IPS DF 6.9 (cell line): ENCODE data around the gene AHSG.

Source experiments
- DNase-seq: peaks from one replicate; pipeline ENCODE4 v3.0.0-alpha.2; 2013; ENCODE audit warnings: low read depth, low spot score
- H3K27ac ChIP-seq: one replicate; pipeline ENCODE4 v1.5.1; 2013; ENCODE audit warnings: low read length, control low read depth
- H3K27me3 ChIP-seq: 2 replicates; pipeline ENCODE4 v1.6.1; 2013; ENCODE audit warnings: mild to moderate bottlenecking, low read length; ENCODE audit not compliant: control insufficient read depth, insufficient read depth
- H3K36me3 ChIP-seq: 2 replicates; pipeline ENCODE4 v1.6.1; 2013; ENCODE audit warnings: low read length; ENCODE audit not compliant: control insufficient read depth, insufficient read depth
- H3K4me1 ChIP-seq: 2 replicates; pipeline ENCODE4 v1.6.1; 2013; ENCODE audit warnings: low read length; ENCODE audit not compliant: control insufficient read depth, insufficient read depth
- H3K4me3 ChIP-seq: 2 replicates; pipeline ENCODE4 v1.5.1; 2013; ENCODE audit warnings: mild to moderate bottlenecking, low read length
- H3K9me3 ChIP-seq: 2 replicates; pipeline ENCODE4 v1.6.1; 2013; ENCODE audit warnings: low read length, inconsistent platforms; ENCODE audit not compliant: control insufficient read depth, insufficient read depth
- WGBS: extraction: QIAGEN DNeasy Blood & Tissue Kit; methylation state at CpG from one replicate; pipeline ENCODE4 v1.1.7; 2013; ENCODE audit warnings: mixed read lengths, missing lambda C conversion rate; ENCODE audit not compliant: insufficient read length, insufficient coverage; 5-methylcytosine and 5-hydroxymethylcytosine counted together

Gene AHSG

DNA sequence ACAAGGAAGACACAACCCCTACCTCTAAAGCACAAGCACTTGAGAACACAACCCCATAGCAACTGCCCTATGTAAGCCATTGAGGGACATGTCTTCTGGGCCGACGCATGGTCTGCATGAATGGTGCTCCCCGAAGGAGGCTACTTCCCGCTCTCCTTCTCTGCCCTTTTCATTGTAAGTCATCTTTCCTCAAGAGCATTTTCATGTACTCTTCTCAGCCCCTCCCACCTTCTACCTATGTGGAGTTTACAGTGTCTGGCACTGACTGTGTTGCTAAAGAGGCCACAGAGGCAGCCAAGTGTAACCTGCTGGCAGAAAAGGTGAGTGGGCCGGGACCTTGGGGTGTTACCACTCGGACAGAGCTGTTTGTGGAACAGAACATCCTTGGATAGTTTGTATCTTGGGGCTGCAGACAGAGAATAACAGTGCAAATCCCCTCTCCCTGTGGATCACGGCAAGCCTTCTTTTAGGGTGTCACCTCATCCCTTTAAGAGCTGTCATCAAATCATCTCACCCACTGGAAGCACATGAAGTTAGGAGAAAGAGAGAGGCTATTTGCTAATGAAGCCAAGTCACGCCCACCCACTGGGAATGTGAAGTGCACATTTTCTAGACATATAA lies 5.6 kb downstream of the AHSG start:
- H3K27me3 ChIP-seq = no peaks in the 10 kb centered on the region
- WGBS = no CpG with 5 or more reads among the region's 8 CpGs
- H3K36me3 ChIP-seq = no peaks in the 10 kb centered on the region
- no peak overlapping the region for H3K4me3 ChIP-seq
- H3K9me3 ChIP-seq = no peaks in the 10 kb centered on the region
- peaks cover 6% of the 10 kb centered on the region; the same call in 1 of the 2 replicates for H3K4me1 ChIP-seq
- no peak overlapping the region for H3K27ac ChIP-seq
- DNase-seq = no peak

DNA sequence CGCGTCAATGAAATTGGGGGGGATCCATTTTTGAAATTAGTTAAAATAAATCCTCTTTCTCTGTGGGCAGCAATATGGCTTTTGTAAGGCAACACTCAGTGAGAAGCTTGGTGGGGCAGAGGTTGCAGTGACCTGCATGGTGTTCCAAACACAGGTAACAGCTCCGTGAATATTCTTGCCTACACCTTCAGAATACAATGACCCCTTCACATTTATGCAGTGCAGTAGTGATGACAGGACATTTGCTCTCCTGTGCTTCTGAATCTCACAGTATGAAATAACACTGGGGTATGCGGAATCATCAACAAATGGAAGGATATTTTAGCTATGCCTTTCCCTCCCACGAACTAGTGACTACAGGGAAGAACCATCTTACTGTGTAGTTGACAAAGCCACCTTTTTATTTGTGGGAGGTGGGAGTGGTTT lies 6.9 kb downstream of the AHSG start:
- no CpG with 5 or more reads among the region's 5 CpGs for WGBS
- Histone ChIP-seq H3K36me3 (no peaks in the 10 kb centered on the region), H3K4me1 (peaks cover 6% of the 10 kb centered on the region; the same call in 1 of the 2 replicates), H3K4me3 (no peak overlapping the region), H3K9me3 (no peaks in the 10 kb centered on the region), H3K27me3 (no peaks in the 10 kb centered on the region), H3K27ac (no peak overlapping the region)
- DNase-seq = no peak

DNA sequence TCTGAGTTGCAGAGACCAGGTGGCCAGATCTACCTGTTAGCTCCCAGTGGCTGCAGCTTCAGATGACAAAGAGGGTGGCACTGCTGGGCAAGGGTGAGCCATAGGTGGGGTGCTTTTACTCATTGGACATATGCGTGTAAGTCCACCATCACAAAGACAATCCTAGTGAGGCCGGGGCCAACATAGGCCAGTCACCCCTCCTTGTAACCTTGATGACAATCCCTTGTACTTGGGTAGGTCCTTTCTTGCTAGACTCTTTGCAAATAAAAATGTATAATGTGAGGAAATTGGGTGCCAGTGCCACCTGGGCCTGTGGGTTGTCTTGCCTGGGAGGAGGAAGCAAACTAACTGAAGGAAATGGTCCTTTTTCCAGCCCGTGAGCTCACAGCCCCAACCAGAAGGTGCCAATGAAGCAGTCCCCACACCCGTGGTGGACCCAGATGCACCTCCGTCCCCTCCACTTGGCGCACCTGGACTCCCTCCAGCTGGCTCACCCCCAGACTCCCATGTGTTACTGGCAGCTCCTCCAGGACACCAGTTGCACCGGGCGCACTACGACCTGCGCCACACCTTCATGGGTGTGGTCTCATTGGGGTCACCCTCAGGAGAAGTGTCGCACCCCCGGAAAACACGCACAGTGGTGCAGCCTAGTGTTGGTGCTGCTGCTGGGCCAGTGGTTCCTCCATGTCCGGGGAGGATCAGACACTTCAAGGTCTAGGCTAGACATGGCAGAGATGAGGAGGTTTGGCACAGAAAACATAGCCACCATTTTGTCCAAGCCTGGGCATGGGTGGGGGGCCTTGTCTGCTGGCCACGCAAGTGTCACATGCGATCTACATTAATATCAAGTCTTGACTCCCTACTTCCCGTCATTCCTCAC lies 7.6 kb downstream of the AHSG start:
- WGBS = no CpG with 5 or more reads among the region's 17 CpGs
- no peak for DNase-seq
- no peaks in the 10 kb centered on the region for H3K36me3 ChIP-seq
- H3K27me3 ChIP-seq = no peaks in the 10 kb centered on the region
- no peak overlapping the region for H3K4me3 ChIP-seq
- H3K9me3 ChIP-seq = no peaks in the 10 kb centered on the region
- H3K27ac ChIP-seq = no peak overlapping the region
- peaks cover 4% of the 10 kb centered on the region; the same call in 1 of the 2 replicates for H3K4me1 ChIP-seq

DNA sequence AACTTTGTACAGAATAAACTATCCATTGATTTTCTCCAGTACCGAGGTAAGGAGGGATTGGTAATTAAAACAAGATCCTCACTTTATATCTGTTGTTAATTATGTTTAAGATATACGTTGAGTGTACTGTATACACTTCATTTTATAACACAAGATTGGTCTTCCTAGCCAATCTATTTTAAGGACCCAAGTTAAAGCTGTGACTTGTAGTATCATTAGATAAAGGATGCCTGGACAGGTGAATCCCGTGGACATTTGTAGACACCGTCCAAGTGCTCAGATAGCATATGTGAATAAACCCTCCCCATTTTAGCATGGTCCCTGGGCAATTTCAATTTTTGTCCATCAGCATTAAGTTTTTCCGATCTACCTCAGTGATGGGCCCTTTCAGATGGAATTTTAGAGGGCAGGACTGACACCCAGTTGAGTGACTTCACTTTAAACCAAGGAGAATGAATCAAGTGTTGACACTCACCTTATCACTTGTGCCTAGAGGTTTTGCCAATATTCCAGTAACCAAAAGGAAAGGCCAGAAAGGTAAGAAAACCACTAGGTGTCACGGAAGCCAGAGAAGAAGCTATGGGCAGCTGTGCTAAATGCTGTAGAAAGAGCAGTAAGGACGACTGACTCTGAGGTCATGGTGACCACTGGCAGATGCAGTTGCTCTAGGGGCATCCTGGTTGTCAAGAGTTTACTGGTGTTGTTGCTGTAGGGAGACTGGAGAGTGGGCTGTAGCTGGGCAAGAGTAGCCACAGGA lies 9.2 kb downstream of the AHSG start:
- no peaks in the 10 kb centered on the region for H3K36me3 ChIP-seq
- H3K9me3 ChIP-seq = no peaks in the 10 kb centered on the region
- no CpG with 5 or more reads among the region's 7 CpGs for WGBS
- peaks cover 4% of the 10 kb centered on the region; the same call in 1 of the 2 replicates for H3K4me1 ChIP-seq
- no peak for DNase-seq
- H3K4me3 ChIP-seq = no peak overlapping the region
- H3K27ac ChIP-seq = no peak overlapping the region
- no peaks in the 10 kb centered on the region for H3K27me3 ChIP-seq

DNA sequence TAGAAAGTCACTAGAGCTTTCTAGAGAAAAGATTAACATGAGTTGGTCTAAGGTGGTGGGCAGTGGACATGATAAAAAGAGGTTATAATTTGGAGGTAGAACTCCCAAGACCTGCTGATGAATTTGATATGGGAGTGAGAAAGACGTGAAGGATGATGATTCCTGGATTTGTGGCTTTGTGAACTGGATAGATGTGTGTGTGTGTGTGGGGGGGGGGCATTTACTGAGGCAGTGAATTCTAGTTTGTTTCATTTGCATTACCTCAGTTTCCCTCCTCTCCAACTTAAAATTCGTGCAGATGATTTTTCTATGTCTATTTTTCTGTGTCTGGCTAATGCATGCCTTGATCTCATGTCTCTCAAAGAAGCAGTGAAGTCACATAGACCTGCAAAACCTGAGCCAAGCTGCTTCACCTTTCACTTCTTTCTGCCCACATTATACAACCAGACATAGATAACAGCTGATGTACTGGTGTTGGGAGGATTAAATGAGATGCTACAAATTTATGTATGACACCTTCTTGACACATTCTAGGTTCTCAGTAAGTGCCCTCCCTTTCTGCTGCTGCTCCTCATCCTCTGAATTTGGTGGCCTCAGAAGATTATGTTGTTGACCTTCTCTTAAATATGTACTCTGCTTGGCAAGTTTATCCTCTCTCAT lies 9.9 kb downstream of the AHSG start:
- Histone ChIP-seq H3K36me3 (no peaks in the 10 kb centered on the region), H3K9me3 (no peaks in the 10 kb centered on the region), H3K4me3 (no peak overlapping the region), H3K27me3 (no peaks in the 10 kb centered on the region), H3K27ac (no peak overlapping the region), H3K4me1 (no peaks in the 10 kb centered on the region)
- no CpG with 5 or more reads among the region's 2 CpGs for WGBS
- DNase-seq = no peak

DNA sequence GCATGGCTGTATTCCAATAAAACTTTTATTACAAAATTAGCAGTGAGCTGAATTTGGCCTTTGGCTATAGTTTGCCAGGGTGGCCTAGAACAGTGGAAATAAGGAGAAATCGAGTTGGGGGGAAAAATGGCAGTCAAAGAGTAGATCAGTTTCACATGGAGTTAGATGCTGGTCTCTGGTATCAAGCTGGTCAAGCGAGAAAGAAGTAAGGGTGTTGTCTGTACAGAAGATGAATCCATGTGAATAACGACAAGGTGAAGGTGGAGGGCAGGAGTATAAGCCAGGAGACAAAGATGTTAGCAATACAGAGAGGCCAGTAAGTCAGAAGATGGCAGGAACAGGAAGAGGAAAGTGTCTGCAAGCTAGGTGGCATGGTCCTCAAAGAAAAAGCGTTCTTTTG lies 11.7 kb downstream of the AHSG start:
- no peak for DNase-seq
- Histone ChIP-seq H3K36me3 (no peaks in the 10 kb centered on the region), H3K4me3 (no peak overlapping the region), H3K9me3 (no peaks in the 10 kb centered on the region), H3K27ac (no peak overlapping the region), H3K27me3 (no peaks in the 10 kb centered on the region), H3K4me1 (no peaks in the 10 kb centered on the region)
- no CpG with 5 or more reads among the region's 4 CpGs for WGBS

DNA sequence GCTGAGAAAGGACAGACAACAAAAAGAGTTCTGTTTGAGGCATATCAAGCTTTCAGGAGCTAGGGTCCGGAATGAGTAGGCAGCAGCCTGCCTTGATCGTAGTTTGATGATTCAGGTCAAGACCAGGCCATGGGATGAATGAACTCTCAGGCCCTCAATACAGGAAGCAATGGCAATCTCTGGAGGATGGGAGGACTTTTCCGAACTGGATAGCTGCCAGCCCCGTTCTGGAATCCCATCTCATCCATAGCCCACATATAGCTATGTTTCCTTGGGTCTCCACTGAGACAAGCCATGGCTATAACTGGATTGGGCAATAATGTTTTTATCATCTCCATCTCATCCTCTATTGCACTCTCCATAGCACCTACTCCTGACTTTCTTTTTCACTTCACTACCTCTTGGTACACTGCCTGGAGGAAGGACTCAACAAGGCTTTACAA lies 12.8 kb downstream of the AHSG start:
- H3K27ac ChIP-seq = no peak overlapping the region
- no peaks in the 10 kb centered on the region for H3K4me1 ChIP-seq
- DNase-seq = no peak
- WGBS = no CpG with 5 or more reads among the region's 4 CpGs
- no peaks in the 10 kb centered on the region for H3K36me3 ChIP-seq
- no peaks in the 10 kb centered on the region for H3K9me3 ChIP-seq
- H3K4me3 ChIP-seq = no peak overlapping the region
- H3K27me3 ChIP-seq = no peaks in the 10 kb centered on the region

DNA sequence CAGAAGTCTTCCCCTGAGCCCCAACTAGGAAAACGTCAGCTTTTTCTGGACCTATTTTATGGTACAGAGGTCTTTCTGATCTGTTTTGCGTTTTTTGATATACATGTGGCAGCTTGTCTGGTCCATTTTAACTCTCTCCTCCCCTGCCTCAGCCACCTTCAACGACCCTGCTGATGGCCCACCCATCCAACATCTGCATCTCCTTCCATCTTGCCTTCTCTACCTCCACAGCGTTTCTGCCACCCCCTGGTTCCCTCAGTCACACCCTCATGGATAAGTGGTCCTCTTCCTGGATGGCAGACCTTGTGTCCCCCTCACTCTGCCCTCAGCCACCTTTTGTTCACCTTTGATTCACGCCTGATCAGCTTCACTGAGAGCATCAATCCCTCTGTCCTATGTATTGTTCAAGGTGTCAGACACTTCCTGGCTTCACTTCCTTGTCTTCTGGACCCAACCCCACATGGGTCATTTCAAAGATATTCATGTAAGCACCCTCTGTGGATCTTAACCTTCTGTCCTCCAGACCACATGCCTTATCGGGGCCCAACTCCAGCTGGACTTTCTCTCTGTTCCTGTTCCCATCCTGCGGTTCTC lies 13.5 kb downstream of the AHSG start:
- Histone ChIP-seq H3K27ac (no peak overlapping the region), H3K4me3 (no peak overlapping the region), H3K27me3 (no peaks in the 10 kb centered on the region), H3K9me3 (no peaks in the 10 kb centered on the region), H3K4me1 (no peaks in the 10 kb centered on the region), H3K36me3 (no peaks in the 10 kb centered on the region)
- DNase-seq = no peak
- no CpG with 5 or more reads among the region's 7 CpGs for WGBS

DNA sequence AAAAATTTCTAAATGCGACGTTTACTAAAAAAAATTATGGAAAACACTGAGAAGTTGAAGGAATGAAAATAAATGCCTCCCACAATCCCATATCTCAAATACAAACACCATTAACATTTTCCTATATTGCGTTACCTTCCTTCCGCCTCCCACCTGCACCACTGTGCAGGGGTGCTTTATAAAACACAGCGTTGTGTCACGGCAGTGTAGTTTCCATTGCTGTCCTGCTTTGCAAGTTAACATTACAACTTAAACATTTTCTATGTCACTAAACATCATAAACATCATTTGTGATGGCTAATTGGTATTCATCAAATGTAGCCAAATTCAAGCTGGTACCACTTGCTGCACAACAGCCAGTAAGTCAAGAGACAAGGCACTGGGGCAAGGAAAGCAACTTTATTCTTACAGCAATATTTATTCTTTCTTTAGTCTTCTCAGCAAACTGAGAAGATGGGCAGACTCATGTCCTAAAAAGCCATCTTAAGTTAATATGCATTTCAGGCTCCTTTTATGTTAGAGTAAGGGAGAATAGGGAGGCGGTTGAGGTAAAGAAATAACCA lies 15.1 kb downstream of the AHSG start:
- no peaks in the 10 kb centered on the region for H3K27me3 ChIP-seq
- no peaks in the 10 kb centered on the region for H3K4me1 ChIP-seq
- H3K36me3 ChIP-seq = no peaks in the 10 kb centered on the region
- no peak overlapping the region for H3K27ac ChIP-seq
- H3K4me3 ChIP-seq = no peak overlapping the region
- WGBS = 100% methylated on average over 2 of the region's 7 CpGs
- DNase-seq = no peak
- no peaks in the 10 kb centered on the region for H3K9me3 ChIP-seq
